D721Med (cell line): ENCODE data around the gene TMEM222.
"Not testable (repeated sequence)": the region's sequence is repeated elsewhere in the genome, so short reads cannot be mapped to it uniquely, and the experiment has no call there.

Experiments used
- DNase-seq: peaks from one replicate; pipeline ENCODE4 v3.0.0; 2011; ENCODE audit warnings: low spot score; ENCODE audit not compliant: insufficient read length
- FAIRE-seq: peaks from 2 replicates; lab custom pipeline; 2011; peaks lifted over from hg19 to GRCh38; lab: Jason Lieb, UNC
- TF ChIP-seq, protein P1 (sequence below): IDR thresholded peaks from 2 replicates; pipeline ENCODE4 v1.5.1; 2012; ENCODE audit warnings: mild to moderate bottlenecking, control low read depth; ENCODE audit not compliant: insufficient read depth; ENCODE audit errors: missing control alignments

TMEM222 gene, protein sequence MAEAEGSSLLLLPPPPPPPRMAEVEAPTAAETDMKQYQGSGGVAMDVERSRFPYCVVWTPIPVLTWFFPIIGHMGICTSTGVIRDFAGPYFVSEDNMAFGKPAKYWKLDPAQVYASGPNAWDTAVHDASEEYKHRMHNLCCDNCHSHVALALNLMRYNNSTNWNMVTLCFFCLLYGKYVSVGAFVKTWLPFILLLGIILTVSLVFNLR

DNA sequence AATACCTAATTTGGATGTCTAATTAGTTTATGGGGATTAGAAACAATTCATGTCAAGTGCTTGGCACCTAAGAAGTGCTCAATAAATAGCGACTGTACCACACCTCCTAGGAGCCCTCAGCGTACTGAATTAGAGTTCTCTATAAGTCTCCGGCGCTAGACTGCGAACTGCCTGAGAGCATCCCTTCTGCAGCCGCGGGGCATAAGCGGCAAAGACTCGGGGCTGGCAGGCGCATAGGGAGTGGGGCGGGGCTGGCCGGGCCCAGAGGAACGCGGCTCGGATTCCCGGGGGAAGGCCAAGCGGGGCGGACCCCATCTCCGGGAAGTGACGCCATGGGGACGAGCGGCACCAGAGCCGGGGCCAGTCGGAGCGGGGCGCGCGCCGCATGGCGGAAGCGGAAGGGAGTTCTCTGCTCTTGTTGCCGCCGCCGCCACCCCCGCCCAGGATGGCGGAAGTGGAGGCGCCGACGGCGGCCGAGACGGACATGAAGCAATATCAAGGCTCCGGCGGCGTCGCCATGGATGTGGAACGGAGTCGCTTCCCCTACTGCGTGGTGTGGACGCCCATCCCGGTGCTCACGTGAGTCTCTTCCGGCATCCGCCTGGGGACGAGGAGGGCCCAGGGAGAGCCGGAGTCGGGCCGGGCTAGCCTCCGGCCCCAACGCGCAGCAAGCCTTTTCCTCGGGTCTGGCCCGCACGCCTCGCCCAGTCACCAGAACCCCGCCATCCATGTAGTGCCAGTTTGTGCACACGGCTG is at the start of gene TMEM222:
Gene TMEM222 (plus strand): TSS at position 351 of the 756 bp plus-strand sequence. CDS start 35 bp downstream, at position 386.
- FAIRE-seq (no peak), DNase-seq (peak; percentile 63)
- TF ChIP-seq, protein P1, sequence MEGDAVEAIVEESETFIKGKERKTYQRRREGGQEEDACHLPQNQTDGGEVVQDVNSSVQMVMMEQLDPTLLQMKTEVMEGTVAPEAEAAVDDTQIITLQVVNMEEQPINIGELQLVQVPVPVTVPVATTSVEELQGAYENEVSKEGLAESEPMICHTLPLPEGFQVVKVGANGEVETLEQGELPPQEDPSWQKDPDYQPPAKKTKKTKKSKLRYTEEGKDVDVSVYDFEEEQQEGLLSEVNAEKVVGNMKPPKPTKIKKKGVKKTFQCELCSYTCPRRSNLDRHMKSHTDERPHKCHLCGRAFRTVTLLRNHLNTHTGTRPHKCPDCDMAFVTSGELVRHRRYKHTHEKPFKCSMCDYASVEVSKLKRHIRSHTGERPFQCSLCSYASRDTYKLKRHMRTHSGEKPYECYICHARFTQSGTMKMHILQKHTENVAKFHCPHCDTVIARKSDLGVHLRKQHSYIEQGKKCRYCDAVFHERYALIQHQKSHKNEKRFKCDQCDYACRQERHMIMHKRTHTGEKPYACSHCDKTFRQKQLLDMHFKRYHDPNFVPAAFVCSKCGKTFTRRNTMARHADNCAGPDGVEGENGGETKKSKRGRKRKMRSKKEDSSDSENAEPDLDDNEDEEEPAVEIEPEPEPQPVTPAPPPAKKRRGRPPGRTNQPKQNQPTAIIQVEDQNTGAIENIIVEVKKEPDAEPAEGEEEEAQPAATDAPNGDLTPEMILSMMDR, result no peak

DNA sequence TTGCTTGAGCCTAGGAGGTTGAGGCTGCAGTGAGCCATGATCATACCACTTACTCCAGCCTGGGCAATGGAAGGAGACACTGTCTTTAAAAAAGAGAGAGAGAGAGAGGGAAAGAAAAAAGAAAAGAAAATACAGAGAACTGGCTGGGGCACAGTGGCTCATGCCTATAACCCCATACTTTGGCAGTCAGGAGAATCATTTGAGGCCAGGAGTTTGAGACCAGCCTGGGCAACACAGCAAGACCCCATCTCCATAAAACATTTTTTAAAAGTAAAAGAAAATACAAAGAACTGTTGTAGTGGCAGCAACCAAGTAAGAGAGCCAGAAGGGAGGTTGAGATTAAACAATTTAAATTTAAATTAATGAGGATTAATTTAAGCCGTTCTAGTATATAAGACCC is 47.8 kb upstream of the TMEM222 start:
- TF ChIP-seq, protein P1, result no peak
- FAIRE-seq, result no peak

DNA sequence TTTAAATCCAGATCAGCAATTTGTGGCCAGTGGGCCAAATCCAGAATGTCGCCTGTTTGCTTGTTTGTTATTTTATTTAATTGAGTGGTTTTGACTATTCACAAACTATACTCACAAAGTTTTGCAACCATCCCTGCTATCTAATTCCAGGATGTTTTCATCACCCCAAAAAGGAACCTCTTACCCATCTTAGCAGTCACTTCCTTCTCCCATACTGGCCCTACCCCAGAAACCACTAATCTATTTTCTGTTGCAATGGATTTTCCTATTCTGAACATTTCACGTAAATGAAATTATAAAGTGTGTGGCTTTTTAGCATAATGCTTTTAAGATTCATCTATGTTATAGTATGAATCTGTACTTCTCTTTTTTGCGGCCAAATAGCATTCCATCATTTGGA is 46.3 kb upstream of the TMEM222 start:
- FAIRE-seq, result no peak
- no peak for DNase-seq
- TF ChIP-seq, protein P1, result no peak

More for the DNA sequence above, 47.8 kb upstream of the TMEM222 start:
- no peak for DNase-seq

DNA sequence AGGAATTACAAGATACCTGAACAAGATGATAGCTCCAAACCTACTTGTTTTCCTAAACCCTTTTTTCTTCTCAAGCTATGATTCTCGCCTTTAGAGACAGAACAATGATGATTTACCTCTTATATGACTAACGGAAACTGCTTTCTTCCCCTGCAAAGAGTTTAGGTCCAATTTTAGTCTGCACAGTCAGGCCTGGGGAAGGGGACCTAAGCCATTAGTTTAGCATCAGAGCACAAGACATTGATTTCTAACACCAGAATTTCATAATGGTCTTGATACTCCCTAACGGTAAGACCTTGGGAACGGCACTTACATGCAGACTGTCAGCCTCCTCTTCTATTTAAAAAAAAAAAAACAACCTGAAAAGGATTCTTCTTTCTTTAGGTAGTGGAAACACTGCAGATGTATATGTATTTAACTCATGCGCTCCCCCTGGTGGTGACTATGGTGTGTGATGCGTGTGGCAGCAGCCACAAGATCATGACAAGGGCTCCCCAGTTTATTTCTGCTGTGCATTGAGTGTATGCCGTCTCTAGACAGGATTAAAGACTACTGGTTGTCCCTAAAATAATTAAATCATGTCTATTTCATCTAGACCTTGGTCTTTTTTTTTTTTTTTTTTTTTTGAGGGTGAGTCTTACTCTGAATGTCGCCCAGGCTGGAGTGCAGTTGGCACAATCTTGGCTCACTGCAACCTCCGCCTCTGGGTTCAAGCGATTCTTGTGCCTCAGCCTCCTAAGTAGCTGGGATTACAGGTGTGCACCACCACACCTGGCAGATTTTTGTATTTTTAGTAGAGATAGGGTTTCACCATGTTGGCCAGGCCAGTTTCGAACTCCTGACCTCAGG is 37.3 kb upstream of the TMEM222 start:
- FAIRE-seq (no peak), DNase-seq (peak; percentile 41)
- TF ChIP-seq, protein P1, result peak; percentile 89

DNA sequence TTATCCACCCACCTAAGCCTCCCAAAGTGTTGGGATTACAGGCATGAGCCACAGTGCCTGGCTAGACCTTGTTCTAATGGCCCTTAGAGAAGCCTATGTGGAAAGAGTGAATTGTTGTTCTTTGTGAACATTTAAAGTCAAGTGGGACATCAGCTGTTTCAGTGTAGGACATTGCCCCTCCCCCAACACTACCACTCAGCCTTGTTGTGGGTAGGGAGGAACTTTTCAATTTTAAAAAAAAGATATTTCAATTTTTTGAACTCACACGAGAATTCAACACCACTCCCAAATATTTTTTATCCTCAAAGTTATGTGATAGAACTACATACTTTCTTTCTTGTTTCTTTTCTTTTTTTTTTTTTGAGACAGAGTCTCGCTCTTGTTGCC is 36.7 kb upstream of the TMEM222 start:
- TF ChIP-seq, protein P1, result no peak
- FAIRE-seq (no peak), DNase-seq (no peak)

DNA sequence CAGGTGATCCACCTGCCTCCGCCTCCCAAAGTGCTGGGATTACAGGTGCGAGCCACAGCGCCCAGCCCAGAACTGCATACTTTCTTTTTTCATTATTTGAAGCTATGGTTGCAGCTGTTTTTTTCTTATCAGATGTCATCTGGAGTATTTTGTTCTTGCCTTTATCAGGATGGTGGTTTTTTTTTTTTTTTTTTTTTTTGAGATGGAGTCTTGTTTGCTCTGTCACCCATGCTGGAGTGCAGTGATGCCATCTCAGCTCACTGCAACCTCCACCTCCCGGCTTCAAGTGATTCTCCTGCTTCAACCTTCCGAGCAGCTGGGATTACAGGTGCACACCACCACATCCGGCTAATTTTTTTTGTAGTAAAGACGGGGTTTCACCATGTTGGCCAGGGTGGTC is 36.1 kb upstream of the TMEM222 start:
- FAIRE-seq, DNase-seq: not testable (repeated sequence)

DNA sequence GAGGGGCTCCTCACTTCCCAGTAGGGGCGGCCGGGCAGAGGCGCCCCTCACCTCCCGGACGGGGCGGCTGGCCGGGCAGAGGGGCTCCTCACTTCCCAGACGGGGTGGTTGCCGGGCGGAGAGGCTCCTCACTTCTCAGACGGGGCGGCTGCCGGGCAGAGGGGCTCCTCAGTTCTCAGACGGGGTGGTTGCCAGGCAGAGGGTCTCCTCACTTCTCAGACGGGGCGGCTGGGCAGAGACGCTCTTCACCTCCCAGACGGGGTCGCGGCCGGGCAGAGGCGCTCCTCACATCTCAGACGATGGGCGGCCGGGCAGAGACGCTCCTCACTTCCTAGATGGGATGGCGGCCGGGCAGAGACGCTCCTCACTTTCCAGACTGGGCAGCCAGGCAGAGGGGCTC is 32.8 kb upstream of the TMEM222 start:
- not testable (repeated sequence) for FAIRE-seq, DNase-seq
